B cell (primary cell): ENCODE data around the gene MBD6. TPM values are rescaled to one million over a fixed set of nuclear protein-coding genes. Genes with fewer than 3 reads are reported as not detected.
A peak's percentile ranks its signal among the peaks of the same experiment; 100 is the strongest.

Experiments used
- ATAC-seq: fragments of 200-7000 bp; cut with Tn5 transposase; one replicate; pipeline ENCODE4 v1.10.0; 2021; ENCODE audit warnings: low read depth, mild to moderate bottlenecking, moderate number of reproducible peaks, moderate library complexity
- CTCF ChIA-PET: fragments of 350-600 bp; sonication (Branson Sonifier 250); formaldehyde crosslinking; loops from one replicate; lab custom pipeline; 2021; ENCODE audit warnings: antibody characterized with exemption, inconsistent platforms; lab: Charles Lee
- POLR2A ChIA-PET: fragments of 350-600 bp; sonication (Branson Sonifier 250); formaldehyde crosslinking; loops from one replicate; lab custom pipeline; 2021; ENCODE audit warnings: antibody characterized with exemption; lab: Charles Lee
- DNase-seq: peaks from one replicate; pipeline ENCODE4 v3.0.0; 2013
- H2AFZ ChIP-seq: 2 replicates; pipeline ENCODE4 v1.6.1; 2012; ENCODE audit warnings: mild to moderate bottlenecking, low read depth, low read length; ENCODE audit not compliant: insufficient read depth, poor library complexity, severe bottlenecking
- H3K27ac ChIP-seq, 2 donors: 1 replicate in 1 of 2; 2 replicates in 1 of 2; pipeline ENCODE4 v1.5.1; 2012 to 2013; ENCODE audit warnings: low read length in 2 of 2, mild to moderate bottlenecking in 2 of 2, moderate library complexity in 1 of 2
- H3K27me3 ChIP-seq, 4 experiments: fragments of 200-600 bp in 1 of 4; sonication (generic) in 1 of 4; replicated peaks in 1 of 4; 1 replicate in 2 of 4; 2 replicates in 2 of 4; pipeline versions ENCODE4 v1.6.1 to v1.7.0; 2013 to 2016; ENCODE audit warnings: low read length in 3 of 4, mild to moderate bottlenecking in 2 of 4, mixed read lengths in 1 of 4, moderate library complexity in 1 of 4; ENCODE audit not compliant: insufficient read depth in 4 of 4, control insufficient read depth in 3 of 4; ENCODE audit errors: control extremely low read depth in 1 of 4
- H3K36me3 ChIP-seq, 2 experiments: replicated peaks in 1 of 2; 1 replicate in 1 of 2; 2 replicates in 1 of 2; pipeline versions ENCODE4 v1.6.1 to v1.7.1; 2013; ENCODE audit warnings: low read length in 1 of 2; ENCODE audit not compliant: insufficient read depth in 2 of 2, control insufficient read depth in 1 of 2; ENCODE audit errors: control extremely low read depth in 1 of 2, extremely low read depth in 1 of 2
- H3K4me1 ChIP-seq, 2 donors: fragments of 200-600 bp in 1 of 2; sonication (generic) in 1 of 2; 1 replicate in 1 of 2; 2 replicates in 1 of 2; pipeline versions ENCODE4 v1.5.1 to v1.6.1; 2013 to 2017; ENCODE audit warnings: low read length in 2 of 2; ENCODE audit not compliant: control insufficient read depth in 2 of 2, insufficient read depth in 2 of 2
- H3K4me2 ChIP-seq: replicated peaks from 2 replicates; pipeline ENCODE3; 2012; ENCODE audit warnings: mild to moderate bottlenecking, low read depth, low read length; ENCODE audit not compliant: poor library complexity, severe bottlenecking
- H3K4me3 ChIP-seq, 5 experiments: fragments of 200-600 bp in 1 of 5; sonication (generic) in 1 of 5; 1 replicate in 3 of 5; 2 replicates in 2 of 5; pipeline versions ENCODE4 v1.5.1 to v1.7.0; 2011 to 2016; ENCODE audit warnings: low read length in 4 of 5, mild to moderate bottlenecking in 4 of 5, low read depth in 2 of 5, control low read depth in 1 of 5, moderate library complexity in 1 of 5; ENCODE audit not compliant: insufficient read depth in 1 of 5; ENCODE audit errors: control extremely low read depth in 1 of 5, extremely low read depth in 1 of 5
- H3K79me2 ChIP-seq: fragments of 200-600 bp; sonication (generic); one replicate; pipeline ENCODE4 v1.6.0; 2016; ENCODE audit warnings: low read length; ENCODE audit not compliant: control insufficient read depth, insufficient read depth
- H3K9ac ChIP-seq: fragments of 200-600 bp; sonication (generic); 2 replicates; pipeline ENCODE4 v1.6.1; 2017; ENCODE audit warnings: mild to moderate bottlenecking, low read length, moderate library complexity
- H3K9me3 ChIP-seq, 3 donors: one replicate each; pipeline versions ENCODE4 v1.6.1 to v1.7.1; 2013; ENCODE audit warnings: low read length in 2 of 3; ENCODE audit not compliant: control insufficient read depth in 2 of 3, insufficient read depth in 1 of 3; ENCODE audit errors: control extremely low read depth in 1 of 3
- H4K20me1 ChIP-seq: 2 replicates; pipeline ENCODE4 v1.6.0; 2012; ENCODE audit warnings: mild to moderate bottlenecking, low read length; ENCODE audit not compliant: insufficient read depth, control insufficient read depth, poor library complexity, severe bottlenecking
- H3K27ac Mint-ChIP-seq: one replicate; pipeline ENCODE4 v1.8.0; 2021; ENCODE audit warnings: mixed read lengths
- H3K27me3 Mint-ChIP-seq: one replicate; pipeline ENCODE4 v1.8.0; 2021; ENCODE audit warnings: mixed read lengths
- H3K4me1 Mint-ChIP-seq: one replicate; pipeline ENCODE4 v1.8.0; 2021; ENCODE audit warnings: mixed read lengths
- H3K4me3 Mint-ChIP-seq: one replicate; pipeline ENCODE4 v1.8.0; 2021; ENCODE audit warnings: mixed read lengths
- H3K9me3 Mint-ChIP-seq: one replicate; pipeline ENCODE4 v1.8.0; 2022; ENCODE audit warnings: mixed read lengths; ENCODE audit not compliant: insufficient read depth
- CTCF ChIP-seq: fragments of 200-600 bp; IDR thresholded peaks from one replicate; pipeline ENCODE4 v1.8.0; 2022; ENCODE audit warnings: antibody characterized with exemption, mild to moderate bottlenecking
- EZH2 ChIP-seq: IDR thresholded peaks from 2 replicates; pipeline ENCODE4 v1.6.1; 2012; ENCODE audit warnings: borderline replicate concordance, low read depth, mild to moderate bottlenecking, moderate library complexity, low read length; ENCODE audit not compliant: insufficient read depth, poor library complexity, severe bottlenecking
- WGBS: methylation state at CpG from one replicate; pipeline ENCODE4 v1.1.5; 2013; ENCODE audit warnings: missing lambda C conversion rate; ENCODE audit not compliant: insufficient coverage; 5-methylcytosine and 5-hydroxymethylcytosine counted together
- intact Hi-C: fragments of 100-400 bp; cut with micrococcal nuclease; formaldehyde crosslinking; loops from one replicate; pipeline ENCODE4 v1.10.0; 2022
- polyA plus RNA-seq: library from polyadenylated mRNA; depleted of rRNA; stranded (reverse); fragments of >200 nt; gene quantifications from 2 replicates; pipeline ENCODE4 v1.2.3, GENCODE V29; 2012
- total RNA-seq, 2 donors: library from RNA; stranded (reverse); fragments of 120-200 nt in 1 of 2; gene quantifications; 1 replicate in 1 of 2; 2 replicates in 1 of 2; pipeline versions ENCODE4 v1.2.3 to v1.2.4, GENCODE V29; 2013 to 2022

Gene MBD6
- total and polyA plus RNA-seq, 2 donors (not counting 1 experiment from before 2014, with no cell fraction given) = 39.4 to 121 TPM

DNA sequence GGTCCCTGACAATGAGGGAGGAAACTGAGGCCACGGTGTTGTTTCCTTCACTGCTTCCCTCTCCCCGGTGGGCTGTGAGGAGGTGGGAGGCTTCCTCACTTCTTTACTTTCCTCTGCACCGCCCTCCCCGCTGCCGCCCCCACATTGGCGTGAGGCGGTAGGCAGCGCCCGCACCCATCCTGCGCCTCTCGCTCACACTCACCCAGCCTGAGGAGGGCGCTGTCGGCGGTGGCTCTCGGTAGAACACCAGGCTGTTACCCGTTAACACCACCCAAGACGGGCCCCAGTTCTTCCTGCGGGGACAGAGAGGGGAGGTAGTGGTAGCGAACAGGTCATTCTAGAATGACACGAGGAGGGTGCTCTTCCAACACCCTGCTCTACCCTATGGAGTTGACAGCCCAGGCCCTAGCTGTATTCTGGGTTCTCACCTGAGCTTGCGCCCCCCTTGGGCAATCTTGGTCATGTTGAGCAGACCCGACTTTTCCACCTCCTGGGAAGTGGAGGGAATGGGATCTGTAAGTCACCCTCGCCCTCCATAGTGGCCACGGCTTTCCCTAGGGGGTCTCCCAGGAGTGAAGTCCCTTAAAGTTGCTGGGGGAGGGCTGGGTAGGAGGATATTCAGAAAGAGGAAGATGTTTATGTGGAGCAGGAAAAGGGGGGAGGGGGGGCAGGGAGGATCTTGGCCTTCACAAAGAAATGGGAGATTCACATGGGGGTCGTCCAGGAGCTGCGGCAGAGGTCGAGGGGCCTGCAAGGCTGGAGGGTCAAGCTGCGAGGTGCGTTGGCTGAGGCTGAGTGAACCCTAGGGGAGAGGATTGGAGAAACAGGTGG is 46.2 kb upstream of the MBD6 start:
- no peaks in the 10 kb centered on the region for H3K27me3 ChIP-seq
- peaks cover 2 to 36% of the 10 kb centered on the region in 2 experiments for H3K36me3 ChIP-seq
- intact Hi-C loops = loop anchor here (1.0 to 5.0 kb wide), 2 partner anchors 14 to 146 kb away; no protein-coding TSS in a partner anchor
- H3K4me2 ChIP-seq = peak overlapping the region; percentile 95
- Mint-ChIP-seq H3K4me1 (peaks cover 81% of the 10 kb centered on the region), H3K27ac (peak overlapping the region; percentile 98), H3K4me3 (peak overlapping the region; percentile 99), H3K9me3 (no peaks in the 10 kb centered on the region), H3K27me3 (no peaks in the 10 kb centered on the region)
- peaks cover 72% of the 10 kb centered on the region for H3K79me2 ChIP-seq
- DNase-seq (peak; percentile 65), ATAC-seq (peak; percentile 25)
- POLR2A ChIA-PET = interaction anchor here (0.5 to 5.3 kb wide), 8 partner anchors 10 to 724 kb away, joined by 3 to 39 read pairs (median 4); partner anchors contain the start of genes DDIT3 and PRIM1
- TF ChIP-seq CTCF = peak; percentile 87
- TF ChIP-seq EZH2 = no peak
- no peaks in the 10 kb centered on the region for H3K9me3 ChIP-seq
- H3K4me3 ChIP-seq = peak overlapping the region; percentile 78 to 94 (median 85)
- peak overlapping the region; percentile 43 for H2AFZ ChIP-seq
- 2% methylated on average over 18 of the region's 29 CpGs for WGBS
- H3K9ac ChIP-seq = peak overlapping the region; percentile 88
- H4K20me1 ChIP-seq = peaks cover 23% of the 10 kb centered on the region
- CTCF ChIA-PET = interaction anchor here (0.9 to 10.4 kb wide), 9 partner anchors 10 to 168 kb away, joined by 3 to 166 read pairs (median 5); partner anchors contain the start of genes DDIT3, GLI1, INHBE and MARS1
- H3K4me1 ChIP-seq = peaks cover 63 to 84% of the 10 kb centered on the region in 2 donors
- peak overlapping the region; percentile 91 to 99 for H3K27ac ChIP-seq
